HTERT RPE-1 (cell line): ENCODE data around the gene PTPRK.

Experiments used
- in situ Hi-C: fragments of 300-500 bp; cut with MboI; formaldehyde crosslinking; loops from 4 replicates; pipeline ENCODE4 v1.14.3; 2020; ENCODE audit warnings: low sequenced_read_pairs

Gene PTPRK

GRCh38 chr6:128099571-128100197 is 420.7 kb downstream of the PTPRK start:
- in situ Hi-C loops: no loop called here

- in situ Hi-C loops: no loop called here
Observed at GRCh38 chr6:128098000-128098581, 422.3 kb downstream of the PTPRK start.

- in situ Hi-C loops: no loop called here
Observed at GRCh38 chr6:128097009-128097408, 423.4 kb downstream of the PTPRK start.

DNA sequence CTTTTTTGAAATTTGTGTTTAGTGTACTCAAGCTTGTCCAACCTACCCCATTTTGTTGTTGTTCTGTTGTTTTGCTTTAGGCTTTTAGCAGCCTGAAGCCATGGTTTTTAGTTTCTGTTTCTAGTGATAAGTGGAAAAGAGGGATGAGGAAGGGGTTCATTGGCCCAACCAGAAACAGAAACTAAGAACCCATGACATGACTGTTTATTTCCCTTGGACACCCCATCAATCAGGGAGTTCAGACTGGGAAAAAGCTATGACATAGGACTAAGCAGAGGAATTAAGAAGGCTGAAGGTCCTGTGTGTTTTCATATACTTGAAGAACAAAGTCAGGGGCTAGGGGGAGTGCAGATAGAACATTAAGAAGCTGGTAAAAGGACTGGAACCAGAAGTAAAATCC is 425.0 kb downstream of the PTPRK start:
- in situ Hi-C loops: no loop called here

- in situ Hi-C loops: no loop called here
Observed at GRCh38 chr6:128079021-128079420, 441.4 kb downstream of the PTPRK start.

GRCh38 chr6:128078276-128078675 is 442.1 kb downstream of the PTPRK start:
- in situ Hi-C loops: no loop called here

DNA sequence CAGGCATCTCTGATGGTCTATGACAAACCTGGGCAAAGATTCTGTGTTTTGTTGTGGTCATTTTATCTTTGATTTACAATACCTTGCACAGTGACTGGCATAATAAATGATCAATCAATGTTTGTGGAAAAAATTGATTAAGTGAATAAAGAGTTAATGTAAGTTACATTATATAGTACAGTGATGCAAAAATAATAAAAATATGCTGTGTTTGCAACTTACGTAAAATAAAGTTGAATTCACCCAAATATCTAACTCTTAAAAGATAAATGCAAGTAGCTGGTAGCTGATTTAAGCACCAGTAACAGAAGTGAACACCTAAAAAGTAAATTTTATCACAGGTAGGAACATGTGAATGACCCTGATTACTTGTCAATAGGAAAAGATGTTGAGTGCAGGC is 443.6 kb downstream of the PTPRK start:
- in situ Hi-C loops: no loop called here

GRCh38 chr6:128074567-128074966 is 445.8 kb downstream of the PTPRK start:
- in situ Hi-C loops: no loop called here

- in situ Hi-C loops: no loop called here
Observed at GRCh38 chr6:128073389-128073788, 447.0 kb downstream of the PTPRK start.

- in situ Hi-C loops: no loop called here
Observed at GRCh38 chr6:128071212-128071611, 449.2 kb downstream of the PTPRK start.

DNA sequence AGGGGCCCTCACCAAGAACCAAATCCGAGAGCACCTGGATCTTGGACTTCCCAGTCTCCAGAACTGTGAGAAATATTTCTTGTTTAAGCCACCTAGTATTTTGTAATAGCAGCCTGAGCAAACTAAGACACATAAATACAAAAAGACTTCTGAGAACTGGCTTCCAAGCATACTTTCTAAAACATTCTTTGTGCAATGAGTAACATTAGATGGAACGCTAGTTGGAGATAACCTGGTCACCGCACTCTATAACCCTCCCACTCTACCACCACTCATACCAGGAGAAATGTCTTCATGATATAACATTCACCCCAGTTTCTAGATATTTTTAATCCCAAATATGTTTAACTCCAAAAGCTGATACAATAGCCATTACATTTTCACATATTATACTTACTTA is 450.0 kb downstream of the PTPRK start:
- in situ Hi-C loops: no loop called here

- in situ Hi-C loops: no loop called here
Observed at GRCh38 chr6:128069188-128069587, 451.2 kb downstream of the PTPRK start.

GRCh38 chr6:128068119-128068479 is 452.3 kb downstream of the PTPRK start:
- in situ Hi-C loops: no loop called here

DNA sequence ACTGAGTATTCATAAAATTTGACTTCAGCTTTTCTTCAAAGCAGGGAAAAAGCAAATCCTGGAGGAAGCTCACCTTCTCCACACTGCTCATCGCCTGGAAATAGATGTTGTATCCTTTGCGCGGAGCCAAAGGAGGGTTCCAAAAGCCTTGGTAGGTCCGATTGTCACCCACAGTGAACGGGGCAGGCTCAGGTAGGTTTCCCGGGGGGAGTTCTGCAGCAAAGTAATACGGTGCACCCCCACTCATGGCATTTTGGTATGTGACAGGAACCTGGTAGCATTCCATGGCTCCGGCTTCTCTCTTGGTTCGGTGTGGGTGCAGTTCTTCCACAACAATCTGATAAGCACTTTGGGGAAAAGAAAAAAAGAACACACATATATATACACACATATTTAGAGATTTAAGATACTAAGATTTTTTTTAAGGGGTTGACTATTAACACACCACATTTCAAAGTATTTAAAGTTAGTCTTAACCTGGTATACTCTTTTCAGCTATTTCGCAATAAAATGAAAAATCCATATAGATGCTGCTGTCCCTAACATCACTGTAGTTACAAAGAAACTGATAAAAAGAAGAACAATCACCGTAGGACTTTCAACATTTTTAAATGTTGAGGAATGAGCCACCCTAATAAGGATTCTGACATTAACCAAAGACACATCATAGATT is 452.8 kb downstream of the PTPRK start:
- in situ Hi-C loops: no loop called here

DNA sequence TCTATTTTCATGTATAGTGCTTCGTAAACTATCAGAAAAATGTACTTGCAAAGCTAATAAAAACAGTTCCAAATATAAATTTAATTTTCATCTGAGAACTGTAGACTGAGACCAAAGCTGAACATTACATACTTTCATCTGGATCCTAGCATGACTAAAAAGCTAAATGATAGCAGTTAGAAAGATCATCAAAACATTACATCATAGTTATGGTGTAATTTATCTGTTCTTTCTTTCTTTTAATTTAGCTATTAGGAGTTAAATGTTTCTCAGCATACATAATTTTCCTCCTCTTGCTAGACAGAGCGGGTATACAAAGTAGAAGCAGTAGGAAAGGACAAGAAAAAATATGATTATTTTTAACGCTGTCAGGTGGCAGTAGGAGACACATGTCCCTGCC is 455.3 kb downstream of the PTPRK start:
- in situ Hi-C loops: no loop called here

GRCh38 chr6:128064540-128064895 is 455.9 kb downstream of the PTPRK start:
- in situ Hi-C loops: no loop called here

- in situ Hi-C loops: no loop called here
Observed at GRCh38 chr6:128063850-128064539, 456.4 kb downstream of the PTPRK start.

DNA sequence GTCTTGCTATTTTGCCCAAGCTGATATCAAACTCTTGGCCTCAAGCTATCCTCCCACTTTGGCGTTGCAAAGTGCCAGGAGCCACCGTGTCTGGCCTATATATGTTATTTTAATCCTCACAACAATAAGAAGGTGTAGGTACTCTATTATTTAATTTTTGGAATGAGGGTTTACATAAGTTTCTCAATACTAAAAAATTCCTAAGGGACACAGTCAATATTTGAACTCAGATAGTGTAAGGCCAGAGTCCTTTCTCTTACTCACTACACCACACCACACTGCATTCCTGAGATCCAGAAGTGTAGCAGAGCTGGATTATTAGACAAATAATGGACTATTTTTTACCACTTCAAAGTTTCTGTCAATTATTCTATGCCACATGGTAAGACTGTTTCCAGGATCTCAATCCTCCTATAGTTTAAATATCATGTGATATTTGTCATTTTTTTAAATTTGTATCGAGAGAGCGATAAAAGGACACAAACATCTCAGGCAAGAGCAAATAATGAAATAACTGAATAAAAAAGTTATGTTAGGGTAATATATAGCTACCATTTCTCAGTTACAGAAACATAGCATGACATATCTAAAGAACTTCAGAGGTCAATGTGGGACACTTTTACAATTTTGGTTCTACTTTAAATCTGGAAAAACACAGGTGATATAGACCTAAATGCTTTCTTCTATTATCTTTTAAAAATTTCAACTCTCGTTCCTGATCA is 457.4 kb downstream of the PTPRK start:
- in situ Hi-C loops: no loop called here

DNA sequence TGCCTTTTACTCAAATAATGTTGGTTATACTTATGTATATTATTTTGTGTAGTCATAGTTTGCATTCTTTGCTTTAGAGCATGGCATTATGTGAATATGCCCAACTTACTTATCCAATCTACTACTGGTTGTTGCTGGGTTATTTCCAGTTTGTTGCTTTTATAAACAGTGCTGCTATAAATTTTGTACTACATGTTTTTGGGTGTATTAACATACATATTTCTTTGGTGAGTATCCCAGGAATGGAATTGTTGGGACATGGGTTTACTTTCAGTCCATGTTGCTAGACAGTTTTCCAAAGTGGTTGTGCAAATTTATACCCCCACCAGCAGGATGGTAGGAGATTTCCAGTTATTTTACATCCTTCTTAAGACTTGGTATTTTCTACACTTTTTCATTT is 462.5 kb downstream of the PTPRK start:
- in situ Hi-C loops: no loop called here

- in situ Hi-C loops: no loop called here
Observed at GRCh38 chr6:128057541-128057940, 462.9 kb downstream of the PTPRK start.

GRCh38 chr6:128053109-128053508 is 467.3 kb downstream of the PTPRK start:
- in situ Hi-C loops: no loop called here
